ENCODE data around the gene SELENOO. TPM values are rescaled to one million over a fixed set of nuclear protein-coding genes. Genes with fewer than 3 reads are reported as not detected.
A peak's percentile ranks its signal among the peaks of the same experiment; 100 is the strongest.

The SELENOO gene
- total RNA-seq, 3 donors from 2014 or later, result 21.5 to 23.8 (median 23.1) TPM

GRCh38 chr22:50197000-50197800 is 3.6 kb upstream of the SELENOO start:
- Histone ChIP-seq H3K4me1 (ENCODE audit: low read depth) (peaks cover 16% of the 10 kb centered on the region), H3K4me3 (no peak overlapping the region), H3K36me3 (ENCODE audit: low read depth) (no peaks in the 10 kb centered on the region), H3K9me3 (no peaks in the 10 kb centered on the region)
- no peak for TF ChIP-seq CTCF (IDR thresholded peaks at IDR 0.05)
- no peak for DNase-seq
- no peak for ATAC-seq
- intact Hi-C loops (cut with DNase I, micrococcal nuclease), result no loop called here

- no peak for ATAC-seq
Observed at GRCh38 chr22:50197856-50198623, 2.8 kb upstream of the SELENOO start.

GRCh38 chr22:50198624-50199017 is 2.2 kb upstream of the SELENOO start:
- H3K36me3 ChIP-seq (ENCODE audit: low read depth), result no peaks in the 10 kb centered on the region
- intact Hi-C loops (cut with DNase I, micrococcal nuclease), result no loop called here
- H3K9me3 ChIP-seq, result no peaks in the 10 kb centered on the region
- no peak overlapping the region for H3K4me3 ChIP-seq
- peaks cover 15% of the 10 kb centered on the region for H3K4me1 ChIP-seq (ENCODE audit: low read depth)
- DNase-seq (no peak), ATAC-seq (no peak)
- TF ChIP-seq CTCF (IDR thresholded peaks at IDR 0.05), result no peak

More at GRCh38 chr22:50197856-50198623, 2.8 kb upstream of the SELENOO start:
- Histone ChIP-seq H3K36me3 (ENCODE audit: low read depth) (no peaks in the 10 kb centered on the region), H3K4me3 (no peak overlapping the region), H3K9me3 (no peaks in the 10 kb centered on the region), H3K4me1 (ENCODE audit: low read depth) (peaks cover 15% of the 10 kb centered on the region)
- intact Hi-C loops (cut with DNase I, micrococcal nuclease), result no loop called here
- DNase-seq, result no peak
- no peak for TF ChIP-seq CTCF (IDR thresholded peaks at IDR 0.05)

- H3K4me1 ChIP-seq (ENCODE audit: low read depth), result peaks cover 15% of the 10 kb centered on the region
- ATAC-seq (no peak), DNase-seq (no peak)
- no peak for TF ChIP-seq CTCF (IDR thresholded peaks at IDR 0.05)
- H3K36me3 ChIP-seq (ENCODE audit: low read depth), result no peaks in the 10 kb centered on the region
- no peaks in the 10 kb centered on the region for H3K9me3 ChIP-seq
- intact Hi-C loops (cut with DNase I, micrococcal nuclease), result no loop called here
- no peak overlapping the region for H3K4me3 ChIP-seq
Observed at GRCh38 chr22:50199251-50199721, 1.5 kb upstream of the SELENOO start.

- no peaks in the 10 kb centered on the region for H3K36me3 ChIP-seq (ENCODE audit: low read depth)
- intact Hi-C loops (cut with DNase I, micrococcal nuclease), result no loop called here
- DNase-seq (no peak), ATAC-seq (peak; percentile 8)
- peaks cover 15% of the 10 kb centered on the region for H3K4me1 ChIP-seq (ENCODE audit: low read depth)
- TF ChIP-seq CTCF (IDR thresholded peaks at IDR 0.05), result no peak
- no peaks in the 10 kb centered on the region for H3K9me3 ChIP-seq
- H3K4me3 ChIP-seq, result peak overlapping the region; percentile 72
Observed at GRCh38 chr22:50199829-50200460, 866 bp upstream of the SELENOO start.

Measured in mucosa of descending colon (tissue), 3 donors.